HL-60 (cell line): ENCODE measurements around the gene FGR.

Source experiments
- CTCF ChIP-seq: IDR thresholded peaks from one replicate; pipeline ENCODE4 v1.5.1; 2011; ENCODE audit warnings: low read length, control low read depth, inconsistent platforms; ENCODE audit not compliant: insufficient read depth
- GABPA ChIP-seq: IDR thresholded peaks from 2 replicates; pipeline ENCODE4 v1.6.1; 2012; ENCODE audit warnings: low read depth
- POLR2AphosphoS5 ChIP-seq: IDR thresholded peaks from 2 replicates; pipeline ENCODE4 v1.6.1; 2012; ENCODE audit warnings: low read depth
- REST ChIP-seq: IDR thresholded peaks from 2 replicates; pipeline ENCODE4 v1.6.1; 2012; ENCODE audit warnings: low read depth; ENCODE audit not compliant: insufficient replicate concordance

- TF ChIP-seq CTCF (no peak), REST (no peak), GABPA (no peak), POLR2AphosphoS5 (no peak)
These were observed 24.0 kb upstream of the FGR start for GRCh38 chr1:27658951-27659496.
